Activated CD8-positive, alpha-beta T cell treated with anti-CD3 and anti-CD28 coated beads for 36 hours (primary cell): ENCODE data around the gene CELA2A. TPM values are rescaled to one million over a fixed set of nuclear protein-coding genes. Genes with fewer than 3 reads are reported as not detected.
"Not testable (repeated sequence)": the region's sequence is repeated elsewhere in the genome, so short reads cannot be mapped to it uniquely, and the experiment has no call there.

ENCODE experiments used
- ATAC-seq: fragments of 200-7000 bp; cut with Tn5 transposase; one replicate; pipeline ENCODE4 v1.10.0; 2021; ENCODE audit warnings: mild to moderate bottlenecking, moderate library complexity
- CTCF ChIA-PET: fragments of 350-600 bp; sonication (Branson Sonifier 250); formaldehyde crosslinking; loops from one replicate; lab custom pipeline; 2021; ENCODE audit warnings: antibody characterized with exemption; lab: Charles Lee
- POLR2A ChIA-PET: fragments of 350-600 bp; sonication (Branson Sonifier 250); formaldehyde crosslinking; loops from one replicate; lab custom pipeline; 2021; ENCODE audit warnings: antibody characterized with exemption; lab: Charles Lee
- DNase-seq: peaks from one replicate; pipeline ENCODE4 v3.0.0-alpha.2; 2020
- H3K27ac Mint-ChIP-seq: one replicate; pipeline ENCODE4 v1.8.0; 2021; ENCODE audit warnings: mild to moderate bottlenecking, mixed read lengths
- H3K27me3 Mint-ChIP-seq: one replicate; pipeline ENCODE4 v1.8.0; 2021; ENCODE audit warnings: mixed read lengths
- H3K36me3 Mint-ChIP-seq: one replicate; pipeline ENCODE4 v1.8.0; 2021; ENCODE audit warnings: low read depth, mixed read lengths
- H3K4me1 Mint-ChIP-seq: one replicate; pipeline ENCODE4 v1.8.0; 2021; ENCODE audit warnings: low read depth, mixed read lengths
- H3K4me3 Mint-ChIP-seq: one replicate; pipeline ENCODE4 v1.8.0; 2021; ENCODE audit warnings: mild to moderate bottlenecking, moderate library complexity, mixed read lengths
- H3K9me3 Mint-ChIP-seq: one replicate; pipeline ENCODE4 v1.8.0; 2021; ENCODE audit warnings: mixed read lengths
- intact Hi-C: fragments of 100-400 bp; cut with micrococcal nuclease; formaldehyde crosslinking; loops from one replicate; pipeline ENCODE4 v1.10.0; 2022
- total RNA-seq, 2 experiments: library from RNA; stranded (reverse); gene quantifications; one replicate each; pipeline ENCODE4 v1.2.3, GENCODE V29; 2021
- TF ChIP-seq, protein P1 (sequence below): fragments of 200-600 bp; IDR thresholded peaks from one replicate; pipeline ENCODE4 v1.8.0; 2022; ENCODE audit warnings: antibody characterized with exemption, mild to moderate bottlenecking

CELA2A gene
- total RNA-seq, 2 experiments from 2014 or later, result not detected

DNA sequence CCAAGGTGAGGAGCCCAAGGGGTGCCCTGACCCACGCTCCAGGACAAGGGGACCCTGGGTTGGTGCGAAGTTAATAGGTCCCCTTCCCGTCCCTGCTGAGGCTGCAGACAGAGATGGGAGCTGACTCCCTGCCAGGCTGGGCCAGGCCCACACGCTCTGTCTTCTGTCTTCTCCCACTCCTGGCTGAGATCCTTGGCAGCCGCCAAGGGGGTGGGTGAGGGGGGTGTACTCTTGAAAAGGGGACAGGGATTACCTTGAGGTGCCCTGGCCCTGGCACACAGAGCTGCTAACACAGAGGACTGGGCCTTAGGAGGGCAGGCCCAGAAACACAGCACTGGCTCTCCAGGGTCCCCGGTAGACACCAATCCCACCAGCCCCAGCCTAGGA lies 29.3 kb upstream of the CELA2A start:
- Mint-ChIP-seq H3K4me1 (peaks cover 7% of the 10 kb centered on the region), H3K27me3 (no peaks in the 10 kb centered on the region), H3K9me3 (no peaks in the 10 kb centered on the region), H3K27ac (no peak overlapping the region), H3K36me3 (peaks cover 7% of the 10 kb centered on the region), H3K4me3 (no peak overlapping the region)
- intact Hi-C loops, result no loop called here
- ChIA-PET POLR2A (interaction anchor here (1.2 to 1.8 kb wide), 3 partner anchors 8 to 104 kb away, joined by 3 to 11 read pairs (median 3); no protein-coding TSS in a partner anchor), CTCF (interaction anchor here (1.1 to 8.4 kb wide), 4 partner anchors 103 to 299 kb away, joined by 3 to 108 read pairs (median 5); no protein-coding TSS in a partner anchor)
- ATAC-seq, result no peak
- TF ChIP-seq, protein P1, sequence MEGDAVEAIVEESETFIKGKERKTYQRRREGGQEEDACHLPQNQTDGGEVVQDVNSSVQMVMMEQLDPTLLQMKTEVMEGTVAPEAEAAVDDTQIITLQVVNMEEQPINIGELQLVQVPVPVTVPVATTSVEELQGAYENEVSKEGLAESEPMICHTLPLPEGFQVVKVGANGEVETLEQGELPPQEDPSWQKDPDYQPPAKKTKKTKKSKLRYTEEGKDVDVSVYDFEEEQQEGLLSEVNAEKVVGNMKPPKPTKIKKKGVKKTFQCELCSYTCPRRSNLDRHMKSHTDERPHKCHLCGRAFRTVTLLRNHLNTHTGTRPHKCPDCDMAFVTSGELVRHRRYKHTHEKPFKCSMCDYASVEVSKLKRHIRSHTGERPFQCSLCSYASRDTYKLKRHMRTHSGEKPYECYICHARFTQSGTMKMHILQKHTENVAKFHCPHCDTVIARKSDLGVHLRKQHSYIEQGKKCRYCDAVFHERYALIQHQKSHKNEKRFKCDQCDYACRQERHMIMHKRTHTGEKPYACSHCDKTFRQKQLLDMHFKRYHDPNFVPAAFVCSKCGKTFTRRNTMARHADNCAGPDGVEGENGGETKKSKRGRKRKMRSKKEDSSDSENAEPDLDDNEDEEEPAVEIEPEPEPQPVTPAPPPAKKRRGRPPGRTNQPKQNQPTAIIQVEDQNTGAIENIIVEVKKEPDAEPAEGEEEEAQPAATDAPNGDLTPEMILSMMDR, result no peak
- DNase-seq, result no peak

DNA sequence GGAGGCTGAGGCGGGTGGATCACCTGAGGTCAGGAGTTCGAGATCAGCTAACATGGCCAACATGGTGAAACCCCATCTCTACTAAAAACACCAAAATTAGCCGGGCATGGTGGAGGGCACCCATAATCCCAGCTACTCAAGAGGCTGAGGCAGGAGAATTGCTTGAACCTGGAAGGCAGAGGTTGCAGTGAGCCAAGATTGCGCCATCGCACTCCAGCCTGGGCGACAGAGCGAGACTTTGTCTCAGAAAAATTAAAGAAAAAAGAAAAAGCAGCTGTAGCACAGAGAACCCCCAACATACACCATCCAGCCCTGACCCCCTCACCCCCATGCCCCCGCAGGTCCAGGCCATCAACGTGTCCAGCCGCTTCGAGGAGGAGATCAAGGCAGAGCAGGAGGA lies 28.3 kb upstream of the CELA2A start:
- H3K4me3 Mint-ChIP-seq, intact Hi-C loops, H3K27ac Mint-ChIP-seq, H3K4me1 Mint-ChIP-seq, H3K9me3 Mint-ChIP-seq, ATAC-seq, H3K27me3 Mint-ChIP-seq, DNase-seq, H3K36me3 Mint-ChIP-seq: not testable (repeated sequence)
- ChIA-PET POLR2A (interaction anchor here (1.2 to 1.8 kb wide), 2 partner anchors 12 to 105 kb away, joined by 3 to 11 read pairs; no protein-coding TSS in a partner anchor), CTCF (interaction anchor here (1.2 to 8.4 kb wide), 3 partner anchors 104 to 123 kb away, joined by 3 to 108 read pairs (median 3); no protein-coding TSS in a partner anchor)

DNA sequence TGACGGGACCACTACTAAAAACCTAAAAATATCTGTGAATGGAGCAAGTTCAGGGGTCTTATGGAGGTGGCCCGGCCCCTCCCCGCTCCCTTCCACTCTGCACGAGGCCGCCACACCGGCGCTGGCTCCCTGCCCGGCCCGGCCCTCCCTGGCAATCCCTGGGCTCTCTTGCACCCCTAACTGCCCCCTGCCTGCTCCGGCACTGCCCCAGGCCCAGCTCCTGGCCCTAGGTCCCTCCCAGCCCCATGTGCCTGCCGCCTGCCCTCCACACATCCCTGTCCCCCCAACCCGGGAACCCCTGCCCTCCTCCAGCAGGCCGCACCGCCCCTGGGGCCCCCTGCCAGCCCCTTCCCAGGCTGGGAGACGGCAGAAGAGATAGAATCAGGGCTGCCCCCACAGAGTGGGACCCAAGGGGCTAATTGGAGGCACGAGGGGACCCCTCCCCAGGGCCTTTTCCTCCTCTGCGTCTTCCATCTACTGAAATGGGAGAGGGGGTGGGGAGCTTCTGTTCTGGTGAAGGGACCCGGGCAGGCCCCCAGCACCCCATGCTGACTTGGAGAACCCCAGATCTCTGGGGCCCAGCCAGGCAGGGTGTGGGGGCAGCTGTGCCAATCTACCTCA lies 27.6 kb upstream of the CELA2A start:
- ChIA-PET CTCF (interaction anchor here (1.2 to 8.4 kb wide), 3 partner anchors 105 to 124 kb away, joined by 3 to 108 read pairs (median 3); no protein-coding TSS in a partner anchor), POLR2A (interaction anchor here (0.5 kb wide), 1 partner anchor 98 kb away, joined by 3 read pairs; no protein-coding TSS in a partner anchor)
- TF ChIP-seq, protein P1, result no peak
- Mint-ChIP-seq H3K36me3 (peaks cover 7% of the 10 kb centered on the region), H3K27me3 (no peaks in the 10 kb centered on the region), H3K9me3 (no peaks in the 10 kb centered on the region), H3K4me1 (peaks cover 7% of the 10 kb centered on the region), H3K4me3 (no peak overlapping the region), H3K27ac (no peak overlapping the region)
- intact Hi-C loops, result no loop called here
- ATAC-seq (no peak), DNase-seq (no peak)

DNA sequence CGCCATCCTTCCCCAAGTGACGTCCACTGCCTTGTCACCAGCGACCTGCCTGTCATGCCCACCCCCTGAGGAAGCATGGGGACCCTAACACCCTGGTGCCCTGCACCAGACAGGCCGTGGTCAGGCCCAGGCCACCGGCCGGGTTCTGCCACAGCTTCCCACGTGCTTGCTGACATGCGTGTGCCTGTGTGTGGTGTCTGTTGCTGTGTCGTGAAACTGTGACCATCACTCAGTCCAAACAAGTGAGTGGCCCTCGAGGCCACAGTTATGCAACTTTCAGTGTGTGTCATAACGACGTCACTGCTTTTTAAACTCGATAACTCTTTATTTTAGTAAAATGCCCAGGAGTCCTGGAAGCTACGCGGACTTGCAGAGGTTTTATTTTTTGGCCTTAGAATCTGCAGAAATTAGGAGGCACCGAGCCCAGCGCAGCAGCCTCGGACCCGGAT lies 26.8 kb upstream of the CELA2A start:
- Mint-ChIP-seq H3K4me1 (peaks cover 7% of the 10 kb centered on the region), H3K36me3 (peaks cover 7% of the 10 kb centered on the region), H3K27ac (no peak overlapping the region), H3K27me3 (no peaks in the 10 kb centered on the region), H3K4me3 (no peak overlapping the region), H3K9me3 (no peaks in the 10 kb centered on the region)
- ATAC-seq (no peak), DNase-seq (no peak)
- POLR2A ChIA-PET, result no interaction called here
- CTCF ChIA-PET, result interaction anchor here (0.6 to 8.4 kb wide), 3 partner anchors 106 to 110 kb away, joined by 3 to 108 read pairs (median 3); no protein-coding TSS in a partner anchor
- TF ChIP-seq, protein P1, result no peak
- intact Hi-C loops, result no loop called here

DNA sequence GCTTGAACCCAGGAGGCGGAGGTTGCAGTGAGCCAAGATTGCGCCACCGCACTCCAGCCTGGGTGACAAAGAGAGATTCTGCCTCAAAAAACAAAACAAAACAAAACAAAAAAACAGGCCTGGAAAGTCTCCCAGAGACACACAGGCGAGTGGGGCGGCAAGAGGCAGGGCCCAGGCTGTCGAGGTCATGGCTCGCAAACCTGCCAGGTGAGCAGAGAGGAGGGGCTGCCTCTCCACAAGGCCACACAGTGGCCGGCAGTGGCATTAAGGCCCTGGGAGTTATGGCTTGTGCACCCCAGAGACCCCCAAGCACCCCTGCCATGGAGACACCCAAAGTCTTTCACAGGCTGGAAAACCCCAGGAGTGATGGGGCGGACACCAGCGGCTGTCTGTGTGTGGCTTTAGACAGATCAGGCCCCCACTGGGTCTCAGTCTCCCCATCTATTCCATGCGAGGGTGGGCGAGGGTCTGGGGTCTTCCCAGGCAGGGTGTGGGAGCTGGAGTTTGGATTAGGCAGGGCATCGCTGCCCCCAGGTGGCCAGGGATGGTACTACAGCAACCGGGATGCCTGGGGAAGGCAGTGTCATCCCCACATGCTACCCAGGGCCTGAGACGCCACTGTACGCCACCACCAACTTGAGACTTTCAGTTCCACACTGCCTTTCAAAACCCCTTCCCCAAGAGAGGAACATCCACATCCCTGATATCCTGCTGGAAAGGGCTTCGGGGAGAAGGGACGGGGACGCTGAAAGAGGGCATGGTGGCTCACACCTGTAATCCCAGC lies 25.6 kb upstream of the CELA2A start:
- ChIA-PET POLR2A (interaction anchor here (0.6 to 1.7 kb wide), 3 partner anchors 14 to 119 kb away, joined by 3 to 6 read pairs (median 4); no protein-coding TSS in a partner anchor), CTCF (interaction anchor here (0.7 to 8.4 kb wide), 14 partner anchors 19 to 262 kb away, joined by 3 to 108 read pairs (median 3); partner anchors contain the start of genes CASP9 and EFHD2)
- intact Hi-C loops, result loop anchor here (1.0 kb wide), 1 partner anchor 108 kb away; no protein-coding TSS in a partner anchor
- TF ChIP-seq, protein P1, result peak; percentile 99
- no peaks in the 10 kb centered on the region for H3K9me3 Mint-ChIP-seq
- peak; percentile 93 for ATAC-seq
- peak; percentile 82 for DNase-seq
- peaks cover 7% of the 10 kb centered on the region for H3K4me1 Mint-ChIP-seq
- peaks cover 7% of the 10 kb centered on the region for H3K36me3 Mint-ChIP-seq
- no peak overlapping the region for H3K4me3 Mint-ChIP-seq
- no peak overlapping the region for H3K27ac Mint-ChIP-seq
- no peaks in the 10 kb centered on the region for H3K27me3 Mint-ChIP-seq
